Adrenal gland (tissue), 19 donors: ENCODE data around the gene ATP5PF. TPM values are rescaled to one million over a fixed set of nuclear protein-coding genes. Genes with fewer than 3 reads are reported as not detected.
"Not testable (repeated sequence)": the region's sequence is repeated elsewhere in the genome, so short reads cannot be mapped to it uniquely, and the experiment has no call there.

ENCODE experiments used
- DNase-seq, 7 donors: peaks; one replicate each; pipeline ENCODE4 v3.0.0-alpha.2; 2019 to 2020
- H3K27ac ChIP-seq, 5 donors: fragments of 200-600 bp; sonication (generic) in 4 of 5; 1 replicate in 3 of 5; 2 replicates in 2 of 5; pipeline versions ENCODE4 v1.5.1 to v1.8.0; 2016 to 2020; ENCODE audit warnings: mild to moderate bottlenecking in 1 of 5
- H3K27me3 ChIP-seq: fragments of 200-600 bp; 2 replicates; pipeline ENCODE4 v1.8.0; 2021
- H3K36me3 ChIP-seq, 2 donors: fragments of 200-600 bp; replicated peaks in 1 of 2; 1 replicate in 1 of 2; 2 replicates in 1 of 2; pipeline versions ENCODE4 v1.5.1 to v1.8.0; 2018 to 2022
- H3K4me1 ChIP-seq, 2 donors: fragments of 200-600 bp; replicated peaks in 1 of 2; 1 replicate in 1 of 2; 2 replicates in 1 of 2; pipeline versions ENCODE4 v1.5.1 to v1.8.0; 2018 to 2021
- H3K4me3 ChIP-seq, 4 donors: fragments of 200-600 bp; sonication (generic) in 3 of 4; one replicate each; pipeline ENCODE4 v1.5.1; 2016 to 2018
- H3K9me3 ChIP-seq, 3 donors: fragments of 200-600 bp; sonication (generic) in 1 of 3; replicated peaks in 1 of 3; 1 replicate in 2 of 3; 2 replicates in 1 of 3; pipeline versions ENCODE4 v1.5.1 to v1.8.0; 2016 to 2021
- CTCF ChIP-seq, 6 experiments: fragments of 450-650 bp in 4 of 6; fragments of 200-600 bp in 2 of 6; sonication (generic) in 1 of 6; IDR thresholded peaks; 1 replicate in 5 of 6; 2 replicates in 1 of 6; pipeline versions ENCODE4 v1.5.1 to v1.8.0; 2016 to 2021; ENCODE audit warnings: antibody characterized with exemption in 6 of 6, mild to moderate bottlenecking in 2 of 6, moderate library complexity in 1 of 6
- POLR2A ChIP-seq, 2 donors: fragments of 450-650 bp; IDR thresholded peaks; one replicate each; pipeline ENCODE4 v1.6.1; 2017; ENCODE audit warnings: antibody characterized with exemption in 2 of 2, mild to moderate bottlenecking in 2 of 2, moderate library complexity in 1 of 2
- WGBS, 4 donors: extraction: QIAGEN DNeasy Blood & Tissue Kit in 2 of 4; methylation state at CpG; one replicate each; pipeline versions ENCODE4 v1.1.5 to v1.1.7; 2013 to 2017; 5-methylcytosine and 5-hydroxymethylcytosine counted together
- intact Hi-C, 2 donors: fragments of 100-400 bp; cut with DNase I; formaldehyde crosslinking; loops; one replicate each; pipeline versions ENCODE4 v1.14.1 to v1.15.0; 2022 to 2023
- long read RNA-seq, 10 donors: library from polyadenylated mRNA in 3 of 10; unstranded in 2 of 10; stranded (forward) in 1 of 10; transcript quantifications; one replicate each; pipeline ENCODE4 v2.0.0 and lab custom pipeline, GENCODE V29; 2021 to 2026
- polyA plus RNA-seq, 3 donors: library from polyadenylated mRNA; stranded (reverse); fragments of 200-250 nt in 2 of 3; fragments of 350-450 nt in 1 of 3; fragmentation: Illumina TruSeq in 1 of 3; extraction: RNeasy Lipid Tissue Mini Kit (QIAGEN cat#74804) in 1 of 3; gene quantifications; one replicate each; pipeline ENCODE4 v1.2.3, GENCODE V29; 2013 to 2014
- total RNA-seq, 9 donors: library from RNA; depleted of rRNA in 4 of 9; stranded (reverse); fragments of >200 nt in 4 of 9; fragments of 120-200 nt in 1 of 9; fragmentation: NEBNext Ultra II Directional in 1 of 9; extraction: Animal tissue kit (Norgen Biotek cat#: 25700) in 1 of 9; gene quantifications; one replicate each; pipeline versions ENCODE4 v1.1.0 to v1.2.4, GENCODE V29; 2013 to 2023
- donor health status: healthy with polysubstance abuse.
- donor health status: Bipolar disorder and iron deficiency.
- donor health status: DM: yes; HTN: yes; CAD: no.
- donor health status: DM: no; HTN: no; CAD: no.
- donor health status: DM: no; HTN: no; CAD: no.
- donor health status: DM: yes; HTN: yes; CAD: no.

Gene ATP5PF
- total RNA-seq: 100 to 1,000 TPM in 8 of 9 donors, 10 to 100 TPM in 1; 88.5 to 245 (median 181) TPM
- 100 to 1,000 TPM; 198 to 552 (median 296) TPM for polyA plus RNA-seq
- long read RNA-seq, donor 1, transcript ATP5PF-203 (4 exons, 647 nt): minor isoform, 17 of 719 reads
- long read RNA-seq, donor 1, transcript ATP5PF-204 (4 exons, 1,179 nt): minor isoform, 36 of 719 reads
- long read RNA-seq, donor 1, transcript ATP5PF-201 (4 exons, 614 nt): major isoform, 475 of 719 reads
- long read RNA-seq, donor 1, transcript ATP5PF-202 (4 exons, 826 nt): minor isoform, 16 of 719 reads
- long read RNA-seq, donor 1, partial matches to known transcripts: 148 of 719 reads
- long read RNA-seq, donor 1, other reads (novel, unspliced or antisense): 6 of 719 reads
- long read RNA-seq, donor 2, transcript ATP5PF-204 (4 exons, 1,179 nt): minor isoform, 11 of 408 reads
- long read RNA-seq, donor 2, transcript ATP5PF-202 (4 exons, 826 nt): minor isoform, 6 of 408 reads
- long read RNA-seq, donor 2, transcript ATP5PF-201 (4 exons, 614 nt): major isoform, 136 of 408 reads
- long read RNA-seq, donor 2, transcript ATP5PF-203 (4 exons, 647 nt): minor isoform, 7 of 408 reads
- long read RNA-seq, donor 2, partial matches to known transcripts: 79 of 408 reads
- long read RNA-seq, donor 2, other reads (novel, unspliced or antisense): 163 of 408 reads
- long read RNA-seq, donor 3, transcript ATP5PF-203 (4 exons, 647 nt): minor isoform, 9 of 425 reads
- long read RNA-seq, donor 3, transcript ATP5PF-204 (4 exons, 1,179 nt): minor isoform, 10 of 425 reads
- long read RNA-seq, donor 3, transcript ATP5PF-201 (4 exons, 614 nt): major isoform, 146 of 425 reads
- long read RNA-seq, donor 3, partial matches to known transcripts: 83 of 425 reads
- long read RNA-seq, donor 3, other reads (novel, unspliced or antisense): 167 of 425 reads
- long read RNA-seq, donor 4, transcript ATP5PF-204 (4 exons, 1,179 nt): minor isoform, 37 of 442 reads
- long read RNA-seq, donor 4, transcript ATP5PF-203 (4 exons, 647 nt): minor isoform, 18 of 442 reads
- long read RNA-seq, donor 4, transcript ATP5PF-201 (4 exons, 614 nt): major isoform, 340 of 442 reads
- long read RNA-seq, donor 4, transcript ATP5PF-207 (4 exons, 589 nt): minor isoform, 8 of 442 reads
- long read RNA-seq, donor 4, partial matches to known transcripts: 19 of 442 reads
- long read RNA-seq, donor 4, other reads (novel, unspliced or antisense): 5 of 442 reads
- long read RNA-seq, donor 5, transcript ATP5PF-203 (4 exons, 647 nt): minor isoform, 20 of 391 reads
- long read RNA-seq, donor 5, transcript ATP5PF-201 (4 exons, 614 nt): major isoform, 310 of 391 reads
- long read RNA-seq, donor 5, transcript ATP5PF-204 (4 exons, 1,179 nt): minor isoform, 27 of 391 reads
- long read RNA-seq, donor 5, transcript ATP5PF-202 (4 exons, 826 nt): minor isoform, 7 of 391 reads
- long read RNA-seq, donor 5, partial matches to known transcripts: 10 of 391 reads
- long read RNA-seq, donor 5, other reads (novel, unspliced or antisense): 3 of 391 reads
- long read RNA-seq, donor 6, transcript ATP5PF-201 (4 exons, 614 nt): major isoform, 226 of 286 reads
- long read RNA-seq, donor 6, transcript ATP5PF-204 (4 exons, 1,179 nt): minor isoform, 38 of 286 reads
- long read RNA-seq, donor 6, transcript ATP5PF-207 (4 exons, 589 nt): minor isoform, 5 of 286 reads
- long read RNA-seq, donor 6, partial matches to known transcripts: 8 of 286 reads
- long read RNA-seq, donor 6, other reads (novel, unspliced or antisense): 1 of 286 reads
- long read RNA-seq, donor 7, transcript ATP5PF-203 (4 exons, 647 nt): minor isoform, 8 of 252 reads
- long read RNA-seq, donor 7, transcript ATP5PF-201 (4 exons, 614 nt): major isoform, 90 of 252 reads
- long read RNA-seq, donor 7, transcript ATP5PF-204 (4 exons, 1,179 nt): minor isoform, 14 of 252 reads
- long read RNA-seq, donor 7, partial matches to known transcripts: 49 of 252 reads
- long read RNA-seq, donor 7, other reads (novel, unspliced or antisense): 91 of 252 reads
- long read RNA-seq, donor 8, transcript ATP5PF-201 (4 exons, 614 nt): major isoform, 350 of 527 reads
- long read RNA-seq, donor 8, transcript ATP5PF-202 (4 exons, 826 nt): minor isoform, 13 of 527 reads
- long read RNA-seq, donor 8, transcript ATP5PF-204 (4 exons, 1,179 nt): minor isoform, 33 of 527 reads
- long read RNA-seq, donor 8, transcript ATP5PF-207 (4 exons, 589 nt): minor isoform, 16 of 527 reads
- long read RNA-seq, donor 8, partial matches to known transcripts: 92 of 527 reads
- long read RNA-seq, donor 8, other reads (novel, unspliced or antisense): 7 of 527 reads
- long read RNA-seq, donor 9, transcript ATP5PF-201 (4 exons, 614 nt): major isoform, 297 of 519 reads
- long read RNA-seq, donor 9, transcript ATP5PF-204 (4 exons, 1,179 nt): minor isoform, 32 of 519 reads
- long read RNA-seq, donor 9, transcript ATP5PF-203 (4 exons, 647 nt): minor isoform, 18 of 519 reads
- long read RNA-seq, donor 9, transcript ATP5PF-202 (4 exons, 826 nt): minor isoform, 8 of 519 reads
- long read RNA-seq, donor 9, partial matches to known transcripts: 142 of 519 reads
- long read RNA-seq, donor 9, other reads (novel, unspliced or antisense): 0 of 519 reads
- long read RNA-seq, donor 10, transcript ATP5PF-201 (4 exons, 614 nt): major isoform, 130 of 200 reads
- long read RNA-seq, donor 10, transcript ATP5PF-204 (4 exons, 1,179 nt): minor isoform, 10 of 200 reads
- long read RNA-seq, donor 10, transcript ATP5PF-203 (4 exons, 647 nt): minor isoform, 10 of 200 reads
- long read RNA-seq, donor 10, partial matches to known transcripts: 42 of 200 reads
- long read RNA-seq, donor 10, other reads (novel, unspliced or antisense): 0 of 200 reads

GRCh38 chr21:25734904-25735645 lies at the start of gene ATP5PF, which contains the start of gene GABPA:
Gene ATP5PF (minus strand): TSS chr21:25734904. CDS start chr21:25729794, 5,110 bp downstream.
Gene GABPA (plus strand): TSS chr21:25734972. CDS start chr21:25741599, 6,627 bp downstream.
- Histone ChIP-seq H3K9me3 (no peaks in the 10 kb centered on the region), H3K36me3 (no peaks in the 10 kb centered on the region), H3K27ac (peak within 1 kb of the TSS; percentile 90 to 100 (median 99)), H3K27me3 (no peaks in the 10 kb centered on the region), H3K4me3 (peak within 1 kb of the TSS; percentile 45 to 79 (median 71)), H3K4me1 (peaks cover 30 to 51% of the 10 kb centered on the region in 2 donors)
- 0 to 1% (median 0%) methylated on average over 40 to 64 of the region's 64 CpGs for WGBS, 4 donors
- peak; percentile 95 to 99 (median 98) for DNase-seq
- TF ChIP-seq CTCF (IDR thresholded peaks at IDR 0.05) (peak in 1 of 6 experiments; percentile 26), POLR2A (IDR thresholded peaks at IDR 0.05) (peak in 1 of 2 donors; percentile 48)
- intact Hi-C loops: no loop called here

GRCh38 chr21:25778126-25778875 lies 43.6 kb upstream of the ATP5PF start:
- H3K36me3 ChIP-seq, intact Hi-C loops, DNase-seq, H3K4me1 ChIP-seq, H3K27ac ChIP-seq, H3K9me3 ChIP-seq, H3K27me3 ChIP-seq, H3K4me3 ChIP-seq: not testable (repeated sequence)
- WGBS, 4 donors: 83 to 96% (median 92%) methylated on average over 3 to 52 of the region's 52 CpGs
